Amygdala (tissue), 56 donors: Measurements from ENCODE around the gene C12orf42.

Experiments
- DNase-seq, 56 donors: peaks; one replicate each; lab custom pipeline; 2025; lab: John Stamatoyannopoulos, UW

C12orf42 gene

GRCh38 chr12:103353913-103354312 is 141.9 kb downstream of the C12orf42 start:
- DNase-seq, result no peak

DNA sequence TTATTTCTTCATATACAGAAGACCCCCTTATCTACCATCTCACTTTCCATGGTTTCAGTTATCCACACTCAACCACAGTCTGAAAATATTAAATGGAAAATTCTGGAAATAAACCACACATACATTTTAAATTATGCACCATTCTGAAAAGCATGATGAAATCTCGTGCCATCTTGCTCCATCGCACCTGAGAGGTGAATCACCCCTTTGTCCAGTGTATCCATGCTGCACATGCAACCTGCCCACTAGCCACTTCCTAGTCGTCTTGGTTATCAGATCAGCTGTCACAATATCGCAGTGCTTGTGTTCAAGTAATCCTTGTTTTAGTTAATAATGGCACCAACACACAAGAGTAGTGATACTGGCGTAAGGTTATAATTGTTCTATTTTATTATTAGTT is 145.7 kb downstream of the C12orf42 start:
- no peak for DNase-seq

DNA sequence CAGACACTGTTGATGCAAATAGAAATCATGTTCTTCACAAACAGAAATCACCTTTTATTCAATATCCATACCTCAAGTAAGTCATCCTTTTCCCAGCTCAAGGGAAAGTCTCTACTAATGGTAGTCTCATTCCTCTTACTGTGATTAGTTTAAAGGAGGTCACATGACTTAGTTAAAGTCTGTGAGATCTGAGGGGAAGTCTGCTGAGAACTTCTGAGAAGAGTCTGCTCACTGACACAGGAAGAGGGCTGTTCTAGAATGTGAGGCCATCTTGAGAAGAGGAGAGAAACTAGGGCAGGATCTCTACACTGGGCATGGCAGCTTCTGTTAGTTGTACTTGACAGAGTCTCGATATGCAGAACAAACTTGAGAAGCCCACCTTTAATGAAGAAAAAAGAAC is 146.8 kb downstream of the C12orf42 start:
- no peak for DNase-seq

DNA sequence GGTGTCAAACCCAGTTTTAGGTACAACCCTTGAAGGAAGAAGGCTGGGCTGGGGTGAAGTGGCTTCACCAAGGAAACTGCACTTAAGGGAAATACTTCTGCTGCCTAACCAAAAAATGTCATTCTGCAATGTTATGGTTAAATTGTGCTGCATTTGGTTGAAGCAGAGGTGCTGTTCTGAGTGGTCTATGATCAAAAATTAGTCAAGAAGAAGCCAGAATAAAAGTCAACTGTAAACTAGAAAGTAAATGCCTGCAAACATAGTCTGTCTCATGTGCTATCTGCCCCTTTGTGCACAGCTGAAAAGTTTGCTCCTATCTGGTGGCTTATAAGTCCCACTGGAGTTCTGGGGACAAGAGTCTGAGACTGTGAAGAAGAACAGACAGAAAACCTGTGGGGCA is 158.8 kb downstream of the C12orf42 start:
- no peak for DNase-seq

DNA sequence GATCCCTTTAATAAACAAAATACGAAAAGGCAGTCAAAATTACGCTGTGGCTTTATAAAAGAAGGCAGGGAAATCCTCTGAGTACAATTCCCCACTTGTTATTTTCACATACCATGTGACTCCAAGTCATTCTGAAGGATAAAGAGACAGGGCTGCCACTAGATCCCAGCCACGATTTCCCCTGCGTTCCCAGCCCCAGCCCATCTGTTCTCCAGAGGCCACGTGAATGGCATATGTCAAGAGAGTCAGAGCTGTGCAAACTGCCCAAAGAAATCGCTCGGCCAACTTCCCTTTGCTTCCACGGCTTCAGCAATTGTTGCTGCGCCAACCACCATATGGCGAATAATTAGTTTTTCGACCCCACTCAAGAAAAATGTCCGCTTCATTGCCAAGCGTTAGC is 161.3 kb downstream of the C12orf42 start:
- DNase-seq, result peak in 6 of 56 donors; percentile 1 to 20 (median 6)

GRCh38 chr12:103333676-103334075 is 162.1 kb downstream of the C12orf42 start:
- no peak for DNase-seq

DNA sequence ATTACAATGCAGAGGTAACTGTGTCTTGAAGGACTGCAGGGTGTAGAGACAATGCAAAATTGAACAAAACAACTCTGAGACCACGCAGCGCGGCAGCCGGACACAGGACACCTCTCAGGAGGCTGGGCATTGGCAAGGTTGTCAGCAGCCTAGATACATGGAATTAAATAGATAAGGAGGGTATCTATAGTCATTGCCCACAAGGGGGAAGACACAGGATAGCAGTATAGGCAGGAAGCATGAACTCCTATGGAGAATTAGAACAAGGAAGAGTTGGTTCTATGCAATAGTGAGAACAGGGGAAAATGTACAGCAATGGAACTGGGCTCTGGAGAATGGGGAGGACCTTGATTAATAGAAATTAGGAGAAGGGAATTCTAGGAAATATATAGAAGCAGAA is 164.1 kb downstream of the C12orf42 start:
- DNase-seq, result no peak

DNA sequence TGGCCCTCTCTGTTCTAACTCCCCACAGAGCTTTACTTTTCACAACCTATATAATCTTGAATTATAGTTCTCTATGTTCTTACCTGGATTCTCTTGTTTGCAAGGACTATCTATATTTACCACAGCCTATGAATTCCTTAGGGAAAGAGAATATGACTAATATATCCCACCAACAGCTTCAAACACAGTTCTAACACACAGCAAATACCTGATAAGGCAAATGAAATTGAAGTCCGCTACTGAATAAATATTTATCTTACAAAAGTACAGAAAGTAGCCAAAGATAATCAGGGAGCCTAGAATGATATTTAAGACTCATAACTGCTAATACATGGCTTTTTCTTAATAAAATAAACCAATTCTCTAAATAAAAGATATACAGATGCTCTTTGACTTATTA is 165.1 kb downstream of the C12orf42 start:
- no peak for DNase-seq

DNA sequence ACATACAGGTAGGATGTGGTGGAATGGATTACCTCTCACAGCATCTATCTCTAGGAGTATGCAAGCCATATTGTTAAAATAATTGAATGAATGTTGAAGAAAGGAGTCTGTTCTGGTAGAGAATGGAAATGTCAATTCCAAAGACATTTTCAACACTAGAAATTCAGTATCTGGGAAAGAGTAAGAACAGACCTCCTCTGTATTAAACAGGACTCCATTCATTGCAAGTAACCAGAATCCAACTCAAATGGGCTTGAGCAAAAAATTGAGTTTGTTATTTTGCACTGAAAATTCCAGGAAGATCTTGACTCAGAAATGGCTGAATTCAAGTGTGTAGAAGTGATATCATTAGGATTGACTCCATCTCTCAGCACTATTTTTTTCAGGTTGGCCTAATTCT is 168.1 kb downstream of the C12orf42 start:
- no peak for DNase-seq

DNA sequence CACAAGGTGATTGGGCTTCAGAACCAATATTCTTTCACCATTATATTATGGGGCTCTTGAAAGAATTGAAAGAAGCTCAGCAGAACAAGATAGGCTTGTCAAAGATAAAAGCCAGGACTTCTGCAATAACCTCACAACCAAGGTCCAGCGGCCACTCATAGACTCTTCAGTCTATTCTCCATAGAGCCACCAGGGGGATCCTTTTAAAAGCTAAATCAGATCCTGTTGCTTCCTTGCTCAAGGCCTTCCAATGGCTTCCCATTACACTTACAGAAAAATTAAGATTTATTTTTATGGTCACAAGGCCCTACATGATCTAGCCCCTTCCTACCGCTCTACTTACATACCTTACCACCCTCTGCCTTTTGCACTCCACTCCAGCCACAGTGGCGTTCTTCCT is 169.6 kb downstream of the C12orf42 start:
- DNase-seq, result no peak

GRCh38 chr12:103318566-103318965 is 177.2 kb downstream of the C12orf42 start:
- no peak for DNase-seq

DNA sequence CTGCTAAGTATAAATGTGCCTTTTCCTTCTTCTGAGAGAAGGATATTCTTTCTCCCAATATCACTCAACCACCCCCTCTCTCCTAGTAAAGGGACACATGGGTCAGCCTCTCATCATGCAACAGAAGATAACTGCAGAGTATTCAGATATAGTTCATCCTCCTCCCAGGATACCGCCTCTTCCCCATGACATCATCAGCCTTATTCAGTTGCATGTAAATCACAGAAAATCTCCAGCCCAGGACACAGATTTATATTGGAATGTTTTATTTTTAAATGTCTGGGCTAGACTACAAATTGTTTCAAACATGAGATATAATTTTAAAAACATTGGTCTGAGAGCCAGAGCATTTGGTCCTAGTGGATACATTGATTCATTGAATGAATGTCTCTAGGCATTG is 178.5 kb downstream of the C12orf42 start:
- DNase-seq, result no peak

DNA sequence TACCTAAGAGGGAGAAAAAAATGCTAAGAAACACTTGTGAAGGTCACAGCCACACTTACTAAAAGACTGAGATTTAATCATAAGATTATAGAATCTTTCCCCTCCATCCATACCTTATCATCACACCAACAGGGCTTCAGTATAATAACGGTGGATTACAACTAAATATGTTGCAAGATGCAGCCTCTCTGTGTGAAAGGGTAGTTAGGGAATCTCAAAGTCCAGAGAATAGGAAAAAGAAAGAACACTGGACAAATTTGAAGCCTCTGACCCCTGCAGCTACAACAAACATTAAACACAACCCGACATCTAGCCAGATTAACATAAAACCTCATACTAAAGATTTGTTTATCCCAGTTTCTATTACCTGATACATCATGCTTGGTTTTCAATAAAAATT is 181.0 kb downstream of the C12orf42 start:
- DNase-seq, result no peak

DNA sequence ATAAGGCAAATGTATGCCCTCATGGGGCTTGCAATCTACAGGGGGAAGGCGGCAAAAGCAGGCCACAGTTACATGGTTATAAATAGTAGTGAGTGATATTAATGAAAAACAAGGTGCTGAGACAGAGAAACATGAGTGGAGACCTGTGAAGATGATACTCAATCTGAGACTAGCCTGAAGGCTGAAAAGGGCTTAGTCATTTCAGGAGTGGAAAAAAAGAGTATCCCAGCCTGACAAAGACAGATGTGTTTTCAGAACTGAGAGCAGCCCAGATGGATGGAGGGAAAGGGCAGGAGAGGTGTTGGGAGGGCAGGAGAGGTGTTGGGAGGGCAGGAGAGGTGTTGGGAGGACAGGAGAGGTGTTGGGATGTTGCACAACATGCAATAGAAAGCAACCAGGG is 181.9 kb downstream of the C12orf42 start:
- no peak for DNase-seq

GRCh38 chr12:103312742-103313354 is 182.9 kb downstream of the C12orf42 start:
- DNase-seq, result no peak

GRCh38 chr12:103310546-103311270 is 185.1 kb downstream of the C12orf42 start:
- no peak for DNase-seq

GRCh38 chr12:103308396-103308795 is 187.4 kb downstream of the C12orf42 start:
- DNase-seq, result no peak

GRCh38 chr12:103303484-103303883 is 192.3 kb downstream of the C12orf42 start:
- no peak for DNase-seq

DNA sequence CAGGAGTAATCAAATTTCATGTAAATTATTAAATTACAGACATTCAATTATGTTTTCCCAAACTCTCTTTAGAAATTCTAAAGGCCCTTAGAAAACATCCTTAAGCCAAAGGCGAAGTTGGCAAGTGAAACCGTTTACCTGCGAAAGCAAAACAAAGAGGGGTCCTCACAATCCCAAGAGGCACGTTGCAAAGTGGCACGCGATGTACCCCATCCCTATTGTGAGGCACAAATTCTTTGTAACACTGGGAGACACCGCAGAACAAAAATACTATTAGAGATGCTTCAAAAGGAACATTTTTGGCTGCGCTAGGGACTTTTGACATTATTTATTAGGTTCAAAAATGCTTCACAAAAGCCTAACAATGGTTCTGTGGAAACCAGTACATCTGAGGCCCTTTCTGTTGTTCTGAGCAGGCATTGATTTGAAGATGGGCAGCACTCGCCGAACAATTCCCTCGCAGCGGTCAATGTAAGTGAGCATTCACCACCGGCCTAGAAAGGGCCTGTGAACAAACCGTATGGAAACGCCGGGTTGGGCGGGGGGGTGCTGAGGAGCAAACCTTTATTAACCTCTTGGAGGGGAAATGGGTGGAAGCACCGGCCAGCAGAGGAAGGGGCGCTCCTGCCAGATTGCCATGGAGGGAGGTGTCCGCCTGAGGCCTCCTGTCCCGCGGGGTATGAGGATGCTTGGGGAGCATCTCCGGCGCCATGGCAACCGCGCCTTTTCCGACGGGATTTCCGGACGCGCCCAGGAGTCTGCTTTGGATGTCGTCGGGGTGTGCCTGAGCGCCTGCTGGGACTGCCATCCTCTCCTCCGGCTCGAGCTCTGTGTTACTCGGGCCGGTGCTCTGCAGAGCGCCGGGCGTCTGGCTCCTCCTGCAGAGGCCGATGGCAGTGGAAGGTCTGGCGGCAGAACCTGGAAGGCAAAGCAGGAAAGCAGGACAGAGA is 193.9 kb downstream of the C12orf42 start:
- DNase-seq, result no peak

DNA sequence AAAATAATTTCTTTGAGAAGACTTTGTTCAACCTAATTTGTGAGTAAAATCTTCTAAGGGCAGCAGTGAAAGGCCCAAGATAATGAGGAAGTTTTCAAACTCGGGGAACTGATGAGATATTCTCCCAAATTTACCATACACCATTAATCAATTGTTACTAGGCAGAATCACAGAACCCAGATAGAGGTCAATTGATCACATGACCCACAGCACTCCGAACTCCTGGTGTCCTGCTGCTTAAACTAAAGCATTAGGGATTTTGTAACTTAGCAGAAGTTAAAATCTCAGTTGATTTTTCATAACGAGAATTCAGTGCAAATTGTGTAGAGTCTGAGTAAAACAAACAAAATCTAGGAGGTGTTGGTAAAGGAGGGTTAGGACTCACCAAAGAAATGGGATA is 207.8 kb downstream of the C12orf42 start:
- no peak for DNase-seq

DNA sequence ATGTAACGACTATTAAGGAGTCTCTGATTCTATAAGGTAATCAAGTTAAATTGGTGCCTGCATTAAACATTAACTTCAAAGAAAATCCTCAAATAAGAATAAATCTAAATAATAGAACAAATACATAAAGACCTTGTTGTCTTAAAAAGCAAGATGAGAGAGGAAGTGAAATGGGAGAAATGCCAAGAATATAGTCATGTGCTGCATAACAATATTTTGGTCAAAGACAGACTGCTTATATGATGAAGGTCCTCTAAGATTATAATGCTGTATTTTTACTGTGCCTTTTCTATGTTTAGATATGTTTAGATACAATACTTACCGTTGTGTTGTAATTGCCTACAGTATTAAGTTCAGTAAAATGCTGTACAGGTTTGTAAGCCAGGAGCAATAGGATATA is 213.6 kb downstream of the C12orf42 start:
- DNase-seq, result no peak
